ENCODE data around the gene NEK5.

DNA sequence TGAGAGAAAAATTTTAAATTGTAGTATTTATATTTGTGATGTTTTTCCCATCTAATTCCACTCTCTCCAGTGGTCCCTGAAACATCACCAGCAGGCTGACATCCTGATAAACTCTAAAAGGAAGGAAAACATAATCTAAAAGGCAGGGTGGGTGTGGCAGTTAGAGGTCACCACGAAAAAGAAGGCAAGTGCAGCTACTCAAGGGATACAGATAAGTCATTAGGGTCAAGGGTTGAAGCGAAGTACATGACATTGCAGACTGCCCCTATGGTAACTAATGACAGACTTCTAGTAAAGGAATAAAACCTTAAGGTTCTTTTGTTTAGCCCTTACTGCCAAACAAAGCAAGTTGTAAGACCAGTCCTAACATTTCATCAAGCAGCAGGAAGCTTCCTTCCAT, 36.5 kb upstream of the NEK5 start:
- TF ChIP-seq POLR2A (IDR thresholded peaks at IDR 0.05) = no peak
- TF ChIP-seq EP300 (IDR thresholded peaks at IDR 0.05) = no peak
